HG02852 (cell line): ENCODE measurements around the gene REN.

Experiments used
- ATAC-seq: cut with Tn5 transposase; IDR thresholded peaks from one replicate; pipeline ENCODE4 v1.9.1; 2021; ENCODE audit warnings: mild to moderate bottlenecking, moderate library complexity; ENCODE audit not compliant: unreplicated experiment

Gene REN

GRCh38 chr1:204134103-204134502, 32.0 kb downstream of the REN start:
- ATAC-seq, result no peak

GRCh38 chr1:204132718-204133117, 33.4 kb downstream of the REN start:
- no peak for ATAC-seq

GRCh38 chr1:204131978-204132377, 34.2 kb downstream of the REN start:
- no peak for ATAC-seq

- ATAC-seq, result no peak
Measured at GRCh38 chr1:204130981-204131892, 34.9 kb downstream of the REN start.

- no peak for ATAC-seq
Measured at GRCh38 chr1:204130178-204130577, 36.0 kb downstream of the REN start.

- no peak for ATAC-seq
Measured at GRCh38 chr1:204128964-204129896, 36.9 kb downstream of the REN start.

- ATAC-seq, result no peak
Measured at GRCh38 chr1:204128464-204128963, 37.6 kb downstream of the REN start.

GRCh38 chr1:204127597-204128242, 38.4 kb downstream of the REN start:
- no peak for ATAC-seq

- no peak for ATAC-seq
Measured at GRCh38 chr1:204126956-204127355, 39.2 kb downstream of the REN start.

GRCh38 chr1:204126386-204126785, 39.8 kb downstream of the REN start:
- ATAC-seq, result no peak

- no peak for ATAC-seq
Measured at GRCh38 chr1:204125759-204126351, 40.3 kb downstream of the REN start.

GRCh38 chr1:204124639-204125038, 41.5 kb downstream of the REN start:
- no peak for ATAC-seq

GRCh38 chr1:204123376-204123775, 42.8 kb downstream of the REN start:
- no peak for ATAC-seq

- no peak for ATAC-seq
Measured at GRCh38 chr1:204121840-204122555, 44.1 kb downstream of the REN start.

- no peak for ATAC-seq
Measured at GRCh38 chr1:204116539-204116938, 49.6 kb downstream of the REN start.

GRCh38 chr1:204115116-204115515, 51.0 kb downstream of the REN start:
- no peak for ATAC-seq

- no peak for ATAC-seq
Measured at GRCh38 chr1:204114606-204115005, 51.5 kb downstream of the REN start.

- no peak for ATAC-seq
Measured at GRCh38 chr1:204113896-204114295, 52.2 kb downstream of the REN start.

- ATAC-seq, result no peak
Measured at GRCh38 chr1:204112876-204113730, 53.0 kb downstream of the REN start.
